HG02943 (cell line): ENCODE measurements around the gene CCDC116.
"Not testable (repeated sequence)": the region's sequence is repeated elsewhere in the genome, so short reads cannot be mapped to it uniquely, and the experiment has no call there.

Experiments used
- ATAC-seq: cut with Tn5 transposase; IDR thresholded peaks from one replicate; pipeline ENCODE4 v1.9.1; 2021; ENCODE audit warnings: mild to moderate bottlenecking, low read depth, moderate library complexity; ENCODE audit not compliant: unreplicated experiment

CCDC116 gene

DNA sequence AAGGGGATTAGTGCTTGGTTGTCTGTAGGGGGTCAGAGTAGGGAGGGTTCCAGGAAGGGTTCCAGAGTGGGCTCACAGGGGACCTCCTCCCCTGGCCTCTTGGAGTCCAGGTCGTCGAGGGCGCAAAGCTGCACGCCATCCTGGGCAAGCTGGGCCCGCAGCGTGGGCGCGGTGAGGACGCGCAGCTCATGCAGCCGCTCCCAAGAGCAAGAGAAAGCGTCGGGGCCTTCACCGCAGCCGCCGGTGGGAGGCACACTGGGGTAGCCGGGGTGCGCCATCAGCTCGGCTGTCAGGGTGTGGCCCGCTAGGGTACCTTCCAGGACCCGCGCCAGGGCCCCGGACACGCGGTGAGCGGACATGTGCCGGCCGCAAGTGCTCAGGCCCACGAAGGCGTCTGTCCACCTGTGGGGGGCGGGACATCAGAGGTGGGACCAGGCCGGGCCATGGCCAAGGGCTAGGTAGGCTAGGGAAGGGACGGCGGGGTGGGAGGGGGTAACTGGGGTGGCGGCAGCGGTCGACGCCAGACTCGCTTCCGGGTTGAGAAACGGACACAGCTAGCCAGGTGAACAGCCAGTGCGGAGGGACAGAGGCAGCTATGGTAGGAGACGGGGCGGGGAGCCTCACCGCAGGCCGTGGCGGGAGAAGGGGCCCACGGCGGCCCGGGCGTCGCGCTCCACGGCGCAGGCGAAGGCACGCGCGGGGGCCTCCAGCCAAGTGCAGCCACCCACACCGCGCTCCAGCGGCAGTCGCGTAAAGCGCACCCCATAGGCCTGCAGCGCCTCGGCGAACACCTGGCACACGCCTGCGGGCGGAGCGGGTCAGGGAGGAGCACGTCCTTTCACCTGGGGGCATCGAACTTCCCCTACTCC, 3.9 kb upstream of the CCDC116 start:
- no peak for ATAC-seq

GRCh38 chr22:21629255-21630149, 3.1 kb upstream of the CCDC116 start, which contains the start of gene YDJC:
YDJC (minus strand) TSS chr22:21630022; CDS start chr22:21630014, 8 bp downstream.
- ATAC-seq, result peak; percentile 59

DNA sequence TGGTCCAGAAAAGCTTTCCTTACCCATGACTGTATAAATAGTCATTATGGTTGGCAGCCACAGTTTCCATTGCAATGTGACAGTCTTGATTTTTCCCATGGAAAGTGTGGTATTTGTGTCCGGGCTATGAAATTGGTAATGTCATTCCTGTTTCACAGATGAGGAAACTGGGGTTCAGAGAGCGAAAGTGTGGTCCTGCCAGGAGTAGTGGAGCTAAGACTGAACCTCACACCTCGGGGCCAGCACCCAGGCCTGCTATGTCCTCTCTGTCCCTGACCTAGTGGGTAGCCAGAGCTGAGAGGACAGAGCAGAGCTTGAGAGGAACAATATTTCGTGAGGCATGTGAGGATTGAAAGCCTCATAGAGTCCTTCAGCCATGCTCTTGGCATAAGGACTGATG, 1.5 kb upstream of the CCDC116 start:
- no peak for ATAC-seq

GRCh38 chr22:21632931-21633330, 371 bp downstream of the CCDC116 start:
- no peak for ATAC-seq

DNA sequence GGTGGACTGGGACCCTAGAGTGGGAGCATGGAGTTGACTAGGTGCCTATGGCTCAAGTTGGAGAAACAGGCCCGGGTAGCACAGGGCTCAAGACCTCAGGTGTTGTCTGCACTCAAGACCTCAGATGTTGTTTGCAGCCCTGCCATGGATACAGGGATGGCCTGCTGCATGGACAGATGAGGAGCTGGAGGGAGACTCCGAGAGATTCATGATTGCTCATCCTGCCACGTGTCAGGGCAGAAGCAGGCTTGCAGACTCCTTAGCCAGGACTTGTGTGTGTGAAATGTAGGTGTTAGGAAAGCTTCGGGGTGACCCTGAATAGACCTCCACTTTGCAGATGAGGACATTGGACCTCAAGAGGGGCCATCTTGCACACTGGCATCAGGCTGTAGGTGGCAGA, 921 bp downstream of the CCDC116 start:
- ATAC-seq, result no peak

GRCh38 chr22:21634081-21634480, 1.5 kb downstream of the CCDC116 start:
- ATAC-seq, result no peak

DNA sequence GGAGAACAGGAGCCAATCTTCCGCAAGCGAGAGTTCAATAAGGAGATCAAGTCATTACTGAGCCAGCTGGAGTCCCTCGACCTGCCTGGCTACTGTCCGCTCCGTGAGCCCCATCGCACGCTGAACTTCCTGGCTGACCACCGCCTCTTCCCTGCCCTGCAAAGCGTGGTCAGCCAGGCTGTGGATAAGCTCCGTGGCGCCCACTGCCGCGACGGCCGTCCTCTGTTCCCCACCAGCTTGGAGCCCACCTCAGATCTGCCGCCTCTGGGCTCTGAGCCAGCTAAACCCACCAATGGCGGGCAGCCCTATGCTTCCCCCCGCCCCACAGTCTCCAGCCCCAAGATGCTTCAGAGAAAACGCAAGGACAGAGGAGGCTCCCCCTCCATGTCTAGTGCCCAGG, 2.3 kb downstream of the CCDC116 start:
- no peak for ATAC-seq

GRCh38 chr22:21635771-21636510, 3.4 kb downstream of the CCDC116 start:
- no peak for ATAC-seq

GRCh38 chr22:21636629-21637218, 4.2 kb downstream of the CCDC116 start:
- ATAC-seq, result no peak

- ATAC-seq, result not testable (repeated sequence)
Measured at GRCh38 chr22:21637450-21637849, 4.9 kb downstream of the CCDC116 start.

- no peak for ATAC-seq
Measured at GRCh38 chr22:21639359-21639758, 6.8 kb downstream of the CCDC116 start.

GRCh38 chr22:21640810-21641209, 8.2 kb downstream of the CCDC116 start:
- ATAC-seq, result no peak

DNA sequence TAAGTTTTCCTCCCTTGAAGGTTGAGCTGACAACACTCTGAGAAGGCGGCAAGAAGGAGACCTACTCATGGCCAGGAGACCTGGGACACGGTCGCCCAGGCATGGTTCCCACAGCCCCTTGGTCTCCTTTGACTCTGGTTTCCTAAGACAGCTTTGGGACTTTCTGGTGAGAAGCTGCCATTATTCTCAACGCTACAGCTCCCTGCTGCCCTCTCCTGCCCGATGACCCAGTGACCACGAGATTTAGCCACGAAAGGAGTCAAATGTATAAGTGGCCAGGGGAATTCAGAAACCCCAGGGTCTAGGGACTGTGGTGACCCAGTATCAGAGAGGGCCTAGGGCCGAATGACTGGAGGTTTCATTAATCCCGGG, 8.8 kb downstream of the CCDC116 start:
- peak; percentile 13 for ATAC-seq

GRCh38 chr22:21641789-21642583, 9.4 kb downstream of the CCDC116 start, which contains the start of gene SDF2L1:
SDF2L1 (plus strand) TSS chr22:21642302; CDS start chr22:21642337, 35 bp downstream.
- ATAC-seq, result peak; percentile 90

- peak; percentile 11 for ATAC-seq
Measured at GRCh38 chr22:21642584-21643448, 10.3 kb downstream of the CCDC116 start.

- ATAC-seq, result no peak
Measured at GRCh38 chr22:21643533-21644357, 11.2 kb downstream of the CCDC116 start.

DNA sequence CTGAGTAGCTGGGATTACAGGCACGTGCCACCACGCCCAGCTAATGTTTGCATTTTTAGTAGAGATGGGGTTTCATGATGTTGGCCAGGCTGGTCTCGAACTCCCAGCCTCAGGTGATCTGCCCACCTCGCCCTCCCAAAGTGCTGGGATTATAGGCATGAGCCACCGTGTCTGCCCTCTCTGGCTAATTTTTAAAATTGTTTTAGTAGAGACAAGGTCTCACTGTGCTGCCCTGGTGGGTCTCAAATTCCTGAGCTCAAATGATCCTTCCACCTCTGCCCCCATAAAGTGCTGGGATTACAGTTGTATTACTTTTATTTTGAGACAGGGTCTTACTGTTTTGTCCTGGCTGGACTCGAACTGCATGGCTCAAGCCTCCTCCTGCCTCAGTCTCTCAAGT, 13.0 kb downstream of the CCDC116 start:
- not testable (repeated sequence) for ATAC-seq
